ENCODE data around the gene TNS3.

GRCh38 chr7:47574482-47575329 lies 7.2 kb downstream of the TNS3 start:
- TF ChIP-seq EZH2 (optimal IDR thresholded peaks at IDR 0.05; ENCODE audit: low read depth, low read length): no peak
- TF ChIP-seq, protein P1, sequence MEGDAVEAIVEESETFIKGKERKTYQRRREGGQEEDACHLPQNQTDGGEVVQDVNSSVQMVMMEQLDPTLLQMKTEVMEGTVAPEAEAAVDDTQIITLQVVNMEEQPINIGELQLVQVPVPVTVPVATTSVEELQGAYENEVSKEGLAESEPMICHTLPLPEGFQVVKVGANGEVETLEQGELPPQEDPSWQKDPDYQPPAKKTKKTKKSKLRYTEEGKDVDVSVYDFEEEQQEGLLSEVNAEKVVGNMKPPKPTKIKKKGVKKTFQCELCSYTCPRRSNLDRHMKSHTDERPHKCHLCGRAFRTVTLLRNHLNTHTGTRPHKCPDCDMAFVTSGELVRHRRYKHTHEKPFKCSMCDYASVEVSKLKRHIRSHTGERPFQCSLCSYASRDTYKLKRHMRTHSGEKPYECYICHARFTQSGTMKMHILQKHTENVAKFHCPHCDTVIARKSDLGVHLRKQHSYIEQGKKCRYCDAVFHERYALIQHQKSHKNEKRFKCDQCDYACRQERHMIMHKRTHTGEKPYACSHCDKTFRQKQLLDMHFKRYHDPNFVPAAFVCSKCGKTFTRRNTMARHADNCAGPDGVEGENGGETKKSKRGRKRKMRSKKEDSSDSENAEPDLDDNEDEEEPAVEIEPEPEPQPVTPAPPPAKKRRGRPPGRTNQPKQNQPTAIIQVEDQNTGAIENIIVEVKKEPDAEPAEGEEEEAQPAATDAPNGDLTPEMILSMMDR (IDR thresholded peaks at IDR 0.05; ENCODE audit: low read length): no peak
